ENCODE data around the gene OBP2B.

DNA sequence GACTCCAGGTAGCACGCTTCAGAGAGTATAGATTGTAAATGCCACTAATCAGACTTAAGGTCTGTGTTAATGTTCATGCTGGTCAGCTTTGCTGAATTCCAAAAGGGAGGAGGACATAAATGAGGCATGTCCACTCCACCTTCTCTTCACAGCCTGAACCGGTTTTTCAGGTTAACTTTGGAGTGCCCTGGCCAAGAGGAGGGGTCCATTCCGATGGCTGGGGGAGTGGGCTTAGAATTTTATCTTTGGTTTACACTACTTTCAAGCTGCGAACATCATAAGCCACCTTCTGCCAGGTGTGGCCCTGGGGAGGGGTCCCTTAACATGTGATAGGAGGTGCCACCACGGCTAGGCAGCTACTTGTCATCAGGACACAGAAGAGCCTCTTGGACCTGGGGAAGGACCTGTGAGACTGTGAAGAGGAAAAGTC, 41.7 kb upstream of the OBP2B start:
- TF ChIP-seq CTCF (IDR thresholded peaks at IDR 0.05; ENCODE audit: poor library complexity, severe bottlenecking) (no peak), POLR2AphosphoS5 (IDR thresholded peaks at IDR 0.05) (no peak), EZH2 (IDR thresholded peaks at IDR 0.05; ENCODE audit: borderline replicate concordance, insufficient read depth, low read length, poor library complexity, severe bottlenecking) (no peak)

Data from neural cell (in vitro differentiated cells).